ENCODE measurements around the gene TEKT5.

- TF ChIP-seq CTCF (IDR thresholded peaks at IDR 0.05) (no peak), POLR2A (IDR thresholded peaks at IDR 0.05) (no peak)
Measured at GRCh38 chr16:10647264-10647720, 47.4 kb downstream of the TEKT5 start.

All from right lobe of liver (tissue), 4 donors.